GM08714 (cell line): ENCODE results near the gene HOXA13.

Source experiments
- H3K4me3 ChIP-seq: fragments of 200-500 bp; sonication (Bioruptor generic); 2 replicates; pipeline ENCODE4 v1.5.1; 2014; ENCODE audit warnings: mild to moderate bottlenecking, low read length, inconsistent platforms
- ZNF274 ChIP-seq: IDR thresholded peaks from 2 replicates; pipeline ENCODE4 v1.6.1; 2012; ENCODE audit warnings: mild to moderate bottlenecking, low read depth, low read length

HOXA13 gene

DNA sequence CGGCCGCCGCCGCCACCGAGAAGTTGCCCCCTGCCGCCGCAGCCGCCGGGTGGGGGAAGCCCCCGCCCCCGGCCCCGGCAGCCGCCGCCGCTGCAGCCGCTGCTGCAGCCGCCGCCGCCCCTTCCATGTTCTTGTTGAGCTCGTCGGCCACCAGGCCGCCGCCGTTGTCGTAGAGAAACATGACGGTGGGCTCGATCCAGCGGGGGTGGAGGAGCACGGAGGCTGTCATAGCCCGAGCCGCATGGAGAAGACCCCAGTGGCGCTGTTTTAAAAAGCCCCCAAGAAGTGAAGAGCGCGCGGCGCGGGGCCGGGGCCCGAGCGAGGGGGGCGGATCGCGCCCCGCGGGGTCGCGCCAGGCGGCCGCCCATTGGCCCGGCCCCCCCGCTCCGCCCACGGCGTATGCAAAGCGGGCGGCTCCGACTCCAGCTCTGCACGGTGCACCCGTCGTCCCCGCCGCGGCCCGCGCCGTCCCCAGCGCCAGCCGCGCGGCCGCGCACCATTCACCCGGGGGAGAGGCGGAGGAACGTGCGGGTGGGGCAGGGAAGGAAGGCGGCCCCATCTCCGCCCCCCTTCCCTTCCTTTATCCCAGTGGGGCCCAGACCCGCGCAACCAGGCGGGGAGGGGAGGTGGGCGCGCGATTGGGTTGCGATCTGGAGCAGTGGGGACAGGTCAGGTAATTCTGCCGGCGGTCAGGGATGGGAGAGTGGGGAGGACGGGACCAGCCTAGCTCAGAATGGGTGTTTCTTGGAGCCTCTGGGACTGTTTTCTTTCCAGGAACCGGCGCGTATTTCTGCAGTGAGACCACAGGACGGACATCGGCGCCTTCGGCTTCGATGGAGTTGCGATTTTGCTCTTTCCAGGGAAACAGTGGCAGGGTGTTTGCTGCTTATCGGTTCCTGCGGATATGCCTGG is at the start of gene HOXA13:
HOXA13 (minus strand) TSS at position 243 of the 912 bp plus-strand sequence; CDS start at position 229, 14 bp downstream.
- peak within 1 kb of the TSS; percentile 64 for H3K4me3 ChIP-seq
- TF ChIP-seq ZNF274 = no peak

GRCh38 chr7:27248911-27249723 is 49.2 kb upstream of the HOXA13 start:
- H3K4me3 ChIP-seq = no peak overlapping the region
- TF ChIP-seq ZNF274 = no peak

DNA sequence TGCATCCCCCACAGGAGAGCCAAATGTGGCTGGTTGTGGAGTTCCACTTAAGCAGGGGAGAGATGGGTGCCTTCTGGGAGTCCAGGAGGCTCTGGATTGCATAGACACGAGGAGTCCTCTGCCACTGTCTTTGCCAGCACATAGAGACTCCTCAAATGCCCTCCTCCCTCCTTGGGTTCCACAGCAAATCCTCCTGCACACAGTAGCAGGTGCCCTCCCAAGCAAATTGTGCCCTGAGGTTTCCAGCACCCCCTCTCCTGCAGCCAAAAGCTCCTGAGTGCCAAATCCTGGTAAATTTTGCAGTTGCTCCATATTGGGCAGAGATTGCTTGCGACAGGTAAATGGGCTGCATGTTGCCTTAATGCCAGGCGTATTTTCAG is 48.5 kb upstream of the HOXA13 start:
- no peak overlapping the region for H3K4me3 ChIP-seq
- TF ChIP-seq ZNF274 = no peak

DNA sequence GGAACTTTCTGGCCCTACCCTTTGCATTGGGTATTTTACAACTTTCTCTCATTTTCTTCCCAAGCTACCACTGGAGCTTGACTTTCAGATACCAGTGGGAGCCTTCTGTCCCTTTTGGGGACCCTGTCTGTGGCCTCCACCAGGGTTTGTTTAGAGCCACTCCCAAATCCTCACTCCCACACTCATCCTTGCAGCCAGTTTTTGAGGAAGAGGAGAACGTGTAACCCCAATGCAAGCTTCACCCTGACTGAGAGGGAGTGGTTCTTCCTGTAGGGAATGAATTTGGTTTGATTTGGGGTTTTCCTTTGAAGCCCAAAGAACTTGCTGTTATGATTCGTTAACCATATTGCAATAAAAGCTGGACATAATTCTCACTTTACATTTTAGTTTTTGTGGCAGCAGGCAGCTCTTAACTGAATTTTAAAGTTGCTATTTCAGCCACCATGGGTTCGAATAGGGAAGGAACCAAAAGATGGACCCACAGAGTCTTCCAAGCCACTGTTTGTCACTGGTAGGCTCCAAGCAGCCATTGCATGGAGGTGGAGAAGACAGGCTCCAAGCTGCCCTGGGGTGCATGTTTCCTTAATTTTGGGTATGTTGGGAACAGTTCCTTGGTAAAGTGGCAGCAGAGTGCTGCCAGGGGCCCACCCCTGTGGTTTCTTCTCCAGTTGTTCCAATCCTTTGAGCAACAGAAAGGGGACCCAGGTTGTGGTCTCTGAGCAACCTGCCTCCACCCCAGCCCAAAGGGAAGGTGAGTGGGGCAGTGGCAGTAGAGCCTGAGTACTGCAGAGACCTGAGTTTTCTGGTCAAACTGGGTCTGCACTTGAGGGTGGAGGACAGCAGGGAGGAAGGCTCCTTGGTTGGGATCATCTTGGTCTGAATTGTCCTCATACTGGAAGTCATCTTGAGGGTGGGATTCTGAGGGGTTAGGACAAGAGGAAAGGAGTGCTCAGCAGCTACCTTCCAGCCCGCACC is 47.8 kb upstream of the HOXA13 start:
- H3K4me3 ChIP-seq = no peak overlapping the region
- TF ChIP-seq ZNF274 = no peak

DNA sequence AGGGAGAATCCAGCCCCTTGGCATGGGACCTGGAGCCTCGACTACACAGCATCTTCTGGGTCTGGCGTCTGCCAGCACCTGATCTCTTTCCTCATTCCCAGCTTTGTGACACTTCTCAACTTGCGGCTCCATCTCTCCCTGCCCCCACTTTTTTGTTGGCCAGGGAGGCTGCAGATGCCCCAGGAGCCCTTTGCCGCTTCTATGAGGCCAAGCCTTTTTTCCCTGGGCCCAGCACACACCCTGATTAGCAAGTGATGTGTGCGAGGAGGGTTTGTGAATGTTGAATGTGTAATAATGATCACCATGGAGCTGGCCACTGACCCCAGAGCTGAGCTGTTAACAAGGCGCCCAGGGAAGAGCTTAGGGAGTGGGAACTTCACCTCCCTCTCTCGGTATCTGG is 47.1 kb upstream of the HOXA13 start:
- TF ChIP-seq ZNF274 = no peak
- no peak overlapping the region for H3K4me3 ChIP-seq

GRCh38 chr7:27245798-27246691 is 46.2 kb upstream of the HOXA13 start:
- no peak overlapping the region for H3K4me3 ChIP-seq

DNA sequence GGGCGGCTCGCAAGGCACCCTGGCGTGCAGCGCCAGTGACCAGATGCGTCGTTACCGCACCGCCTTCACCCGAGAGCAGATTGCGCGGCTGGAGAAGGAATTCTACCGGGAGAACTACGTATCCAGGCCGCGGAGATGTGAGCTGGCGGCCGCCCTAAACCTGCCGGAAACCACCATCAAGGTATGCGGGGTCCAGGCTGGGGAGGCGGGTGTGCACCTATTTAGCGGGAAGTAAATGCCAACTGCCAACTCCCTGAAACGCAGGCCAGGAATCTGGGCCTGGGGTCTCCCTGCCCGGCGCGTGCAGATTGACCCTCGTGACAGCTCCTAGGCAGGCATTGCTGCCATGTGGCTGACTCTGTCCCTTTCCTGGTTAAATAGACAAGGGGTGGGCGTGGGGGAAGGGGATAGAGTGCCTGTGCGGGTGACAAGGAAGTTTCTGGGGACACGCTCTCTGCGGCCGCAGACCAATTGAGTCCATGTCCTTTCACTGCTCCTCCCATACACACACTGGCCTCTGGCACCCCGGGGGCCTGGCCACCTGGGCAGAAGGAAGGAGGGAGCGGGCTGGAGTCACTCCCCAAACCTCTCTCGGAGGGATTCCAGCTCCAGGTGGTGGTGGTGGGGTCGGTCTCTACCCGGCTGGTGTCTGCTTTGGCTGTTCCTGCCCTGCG is 45.4 kb upstream of the HOXA13 start:
- TF ChIP-seq ZNF274 = no peak
- no peak overlapping the region for H3K4me3 ChIP-seq

More at GRCh38 chr7:27245798-27246691, 46.2 kb upstream of the HOXA13 start:
- no peak for TF ChIP-seq ZNF274

- no peak for TF ChIP-seq ZNF274
- no peak overlapping the region for H3K4me3 ChIP-seq
Observed at GRCh38 chr7:27244488-27245123, 44.7 kb upstream of the HOXA13 start.

GRCh38 chr7:27243340-27244163 is 43.7 kb upstream of the HOXA13 start:
- no peak overlapping the region for H3K4me3 ChIP-seq
- TF ChIP-seq ZNF274 = no peak

DNA sequence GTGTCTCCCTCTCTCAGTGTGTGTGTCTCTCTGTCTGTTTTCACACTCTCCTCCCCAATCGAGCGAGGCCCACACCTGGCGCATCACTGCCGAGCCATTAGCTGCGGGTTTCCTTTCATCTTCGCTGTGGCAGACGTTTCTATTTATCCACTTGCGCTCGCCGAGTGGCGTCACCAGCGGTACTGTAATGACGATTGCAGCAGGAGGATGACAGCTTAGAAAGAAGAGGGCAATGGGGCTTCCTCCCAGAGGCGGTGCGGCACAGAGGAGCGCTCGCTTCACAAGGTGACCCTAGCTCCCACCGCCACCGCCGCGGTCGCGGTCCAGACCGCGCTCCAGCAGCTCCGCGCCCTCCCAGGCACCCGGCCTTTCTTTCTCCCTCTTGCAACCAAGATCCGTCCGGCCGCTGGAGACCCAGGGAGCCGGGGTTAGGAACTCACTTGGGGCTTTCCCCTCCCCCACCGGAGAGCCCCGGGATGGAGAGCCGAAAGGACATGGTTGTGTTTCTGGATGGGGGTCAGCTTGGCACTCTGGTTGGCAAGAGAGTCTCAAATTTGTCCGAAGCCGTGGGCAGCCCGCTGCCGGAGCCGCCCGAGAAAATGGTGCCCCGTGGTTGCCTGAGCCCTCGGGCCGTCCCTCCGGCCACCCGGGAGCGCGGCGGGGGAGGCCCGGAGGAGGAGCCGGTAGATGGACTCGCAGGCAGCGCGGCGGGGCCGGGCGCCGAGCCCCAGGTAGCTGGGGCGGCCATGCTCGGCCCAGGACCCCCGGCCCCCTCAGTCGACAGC is 42.9 kb upstream of the HOXA13 start, which contains the start of gene EVX1:
EVX1 (plus strand) TSS at position 248 of the 785 bp plus-strand sequence; CDS start at position 477, 229 bp downstream.
- no peak for TF ChIP-seq ZNF274
- no peak within 1 kb of the TSS for H3K4me3 ChIP-seq
